ENCODE measurements around the gene ZNF217.
"Not testable (repeated sequence)": the region's sequence is repeated elsewhere in the genome, so short reads cannot be mapped to it uniquely, and the experiment has no call there.

The ZNF217 gene

DNA sequence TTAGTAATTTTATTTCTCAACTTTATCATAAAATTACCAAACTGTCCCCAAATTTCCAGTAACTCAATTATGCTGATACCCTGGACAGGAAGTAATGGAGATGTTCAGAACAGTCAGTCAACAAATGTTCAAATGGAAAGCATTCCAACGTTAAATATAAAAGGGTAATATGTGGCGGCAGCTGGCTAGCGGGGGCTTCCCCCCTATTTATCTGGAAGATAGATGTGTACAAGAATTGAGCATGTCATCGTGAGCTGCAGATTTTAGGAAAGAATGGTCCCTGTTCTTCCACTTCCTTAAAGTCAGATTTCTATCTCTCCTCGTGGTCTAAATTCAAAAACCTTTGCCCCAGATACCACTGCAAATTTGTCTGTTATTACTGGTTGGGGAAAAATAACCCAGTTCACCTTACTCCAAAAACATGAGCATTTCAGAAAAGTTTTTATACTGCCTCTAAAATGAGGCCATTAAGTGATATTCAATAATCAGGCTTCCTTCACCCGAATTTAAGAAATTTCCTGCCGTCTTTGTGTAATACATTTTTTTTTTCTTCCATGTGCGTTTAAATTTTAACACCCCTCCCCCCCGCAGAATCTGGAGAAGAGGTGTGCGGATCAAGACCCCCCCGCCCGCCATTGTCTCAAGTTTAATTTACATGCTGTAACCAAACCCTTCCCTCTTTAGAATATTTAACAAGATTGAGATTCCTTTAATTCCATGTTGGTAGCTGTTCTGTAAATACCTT, 4.1 kb downstream of the ZNF217 start:
- H3K4me3 ChIP-seq (ENCODE audit: severe bottlenecking), result peak overlapping the region; percentile 1

DNA sequence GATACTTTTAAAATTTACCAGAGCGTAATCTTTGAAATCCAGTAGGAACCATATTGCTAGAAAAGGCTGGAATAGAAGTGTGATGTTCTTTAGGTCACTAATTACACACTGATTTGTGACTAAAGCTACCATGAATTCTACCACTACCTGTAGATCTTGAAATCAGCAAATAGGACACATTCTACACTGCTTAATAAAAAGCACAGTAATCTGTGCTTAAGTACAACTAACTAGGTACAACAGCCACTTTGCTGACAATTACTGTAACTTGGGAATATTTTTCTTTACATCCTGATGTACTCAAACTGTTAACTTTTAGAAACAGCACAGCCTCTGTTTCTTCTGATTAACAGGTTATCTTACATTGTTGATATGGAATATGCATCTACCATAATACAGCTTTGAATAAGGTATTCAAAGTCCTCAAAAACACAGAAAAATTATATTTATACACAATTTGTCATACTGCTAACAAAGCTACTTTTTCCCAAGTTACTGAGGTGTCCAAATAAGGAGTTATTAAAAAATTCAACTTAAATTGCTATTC, 6.4 kb downstream of the ZNF217 start:
- DNase-seq (ENCODE audit: low spot score); H3K9me3 ChIP-seq (ENCODE audit: severe bottlenecking); H3K27me3 ChIP-seq (ENCODE audit: insufficient read depth, poor library complexity, severe bottlenecking); ATAC-seq (ENCODE audit: low read depth); H3K4me3 ChIP-seq (ENCODE audit: severe bottlenecking): not testable (repeated sequence)
- peaks cover 18% of the 10 kb centered on the region for H3K36me3 ChIP-seq (ENCODE audit: low read depth)
- peak overlapping the region; percentile 83 for H3K27ac ChIP-seq (ENCODE audit: poor library complexity, severe bottlenecking)
- H3K4me1 ChIP-seq (ENCODE audit: insufficient read depth, poor library complexity, severe bottlenecking), result peaks cover 68% of the 10 kb centered on the region

More for the DNA sequence above, 4.1 kb downstream of the ZNF217 start:
- peaks cover 50% of the 10 kb centered on the region for H3K4me1 ChIP-seq (ENCODE audit: insufficient read depth, poor library complexity, severe bottlenecking)
- H3K27me3 ChIP-seq (ENCODE audit: insufficient read depth, poor library complexity, severe bottlenecking); ATAC-seq (ENCODE audit: low read depth); H3K9me3 ChIP-seq (ENCODE audit: severe bottlenecking); DNase-seq (ENCODE audit: low spot score): not testable (repeated sequence)
- H3K27ac ChIP-seq (ENCODE audit: poor library complexity, severe bottlenecking), result peak overlapping the region; percentile 91
- peaks cover 11% of the 10 kb centered on the region for H3K36me3 ChIP-seq (ENCODE audit: low read depth)

DNA sequence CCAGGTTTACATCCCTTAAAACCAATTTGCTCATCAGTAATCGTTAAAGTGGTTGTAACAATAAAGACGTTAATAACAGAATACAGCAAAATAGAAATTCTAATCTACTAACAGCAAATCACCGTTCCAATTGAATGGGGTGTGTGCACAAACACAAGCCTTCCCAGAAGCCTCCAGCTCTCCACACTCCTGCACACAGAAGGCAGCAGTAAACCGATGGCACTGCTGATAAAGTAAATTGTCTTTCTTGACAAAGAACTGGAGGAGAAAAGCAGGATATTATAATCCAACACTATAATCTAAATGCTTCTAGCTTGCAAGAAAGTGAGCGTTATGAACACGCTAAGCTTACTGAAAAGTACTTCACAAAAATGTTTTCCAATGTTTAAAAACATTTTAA, 7.0 kb downstream of the ZNF217 start:
- Histone ChIP-seq H3K36me3 (ENCODE audit: low read depth) (peaks cover 24% of the 10 kb centered on the region), H3K27me3 (ENCODE audit: insufficient read depth, poor library complexity, severe bottlenecking) (no peaks in the 10 kb centered on the region), H3K4me3 (ENCODE audit: severe bottlenecking) (no peak overlapping the region), H3K4me1 (ENCODE audit: insufficient read depth, poor library complexity, severe bottlenecking) (peaks cover 68% of the 10 kb centered on the region), H3K27ac (ENCODE audit: poor library complexity, severe bottlenecking) (peak overlapping the region; percentile 83), H3K9me3 (ENCODE audit: severe bottlenecking) (no peaks in the 10 kb centered on the region)
- no peak for ATAC-seq (ENCODE audit: low read depth)
- no peak for DNase-seq (ENCODE audit: low spot score)
- TF ChIP-seq, protein P1, sequence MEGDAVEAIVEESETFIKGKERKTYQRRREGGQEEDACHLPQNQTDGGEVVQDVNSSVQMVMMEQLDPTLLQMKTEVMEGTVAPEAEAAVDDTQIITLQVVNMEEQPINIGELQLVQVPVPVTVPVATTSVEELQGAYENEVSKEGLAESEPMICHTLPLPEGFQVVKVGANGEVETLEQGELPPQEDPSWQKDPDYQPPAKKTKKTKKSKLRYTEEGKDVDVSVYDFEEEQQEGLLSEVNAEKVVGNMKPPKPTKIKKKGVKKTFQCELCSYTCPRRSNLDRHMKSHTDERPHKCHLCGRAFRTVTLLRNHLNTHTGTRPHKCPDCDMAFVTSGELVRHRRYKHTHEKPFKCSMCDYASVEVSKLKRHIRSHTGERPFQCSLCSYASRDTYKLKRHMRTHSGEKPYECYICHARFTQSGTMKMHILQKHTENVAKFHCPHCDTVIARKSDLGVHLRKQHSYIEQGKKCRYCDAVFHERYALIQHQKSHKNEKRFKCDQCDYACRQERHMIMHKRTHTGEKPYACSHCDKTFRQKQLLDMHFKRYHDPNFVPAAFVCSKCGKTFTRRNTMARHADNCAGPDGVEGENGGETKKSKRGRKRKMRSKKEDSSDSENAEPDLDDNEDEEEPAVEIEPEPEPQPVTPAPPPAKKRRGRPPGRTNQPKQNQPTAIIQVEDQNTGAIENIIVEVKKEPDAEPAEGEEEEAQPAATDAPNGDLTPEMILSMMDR (IDR thresholded peaks at IDR 0.05; ENCODE audit: poor library complexity, severe bottlenecking), result no peak

DNA sequence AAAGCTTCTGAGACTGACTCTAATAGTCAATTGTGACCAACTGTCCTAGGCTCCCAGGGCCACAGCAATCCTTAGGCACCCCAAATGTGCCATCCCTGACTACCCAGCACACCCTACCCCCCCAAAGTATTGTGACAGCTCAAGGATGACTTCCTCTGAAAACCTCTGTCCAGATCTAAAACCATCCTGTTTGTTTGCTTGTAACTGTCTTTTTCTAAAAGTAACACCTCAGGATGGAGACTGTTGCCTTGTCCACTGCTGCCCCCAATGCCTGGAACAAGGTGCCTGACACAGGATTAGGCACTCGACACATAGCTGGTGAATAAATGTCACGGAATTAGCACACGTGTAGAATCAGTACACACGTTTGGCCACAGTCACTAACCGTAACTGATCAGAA, 7.7 kb downstream of the ZNF217 start:
- H3K9me3 ChIP-seq (ENCODE audit: severe bottlenecking); DNase-seq (ENCODE audit: low spot score); H3K4me3 ChIP-seq (ENCODE audit: severe bottlenecking); H3K27me3 ChIP-seq (ENCODE audit: insufficient read depth, poor library complexity, severe bottlenecking); ATAC-seq (ENCODE audit: low read depth): not testable (repeated sequence)
- peaks cover 71% of the 10 kb centered on the region for H3K4me1 ChIP-seq (ENCODE audit: insufficient read depth, poor library complexity, severe bottlenecking)
- H3K27ac ChIP-seq (ENCODE audit: poor library complexity, severe bottlenecking), result peak overlapping the region; percentile 83
- H3K36me3 ChIP-seq (ENCODE audit: low read depth), result peaks cover 31% of the 10 kb centered on the region

DNA sequence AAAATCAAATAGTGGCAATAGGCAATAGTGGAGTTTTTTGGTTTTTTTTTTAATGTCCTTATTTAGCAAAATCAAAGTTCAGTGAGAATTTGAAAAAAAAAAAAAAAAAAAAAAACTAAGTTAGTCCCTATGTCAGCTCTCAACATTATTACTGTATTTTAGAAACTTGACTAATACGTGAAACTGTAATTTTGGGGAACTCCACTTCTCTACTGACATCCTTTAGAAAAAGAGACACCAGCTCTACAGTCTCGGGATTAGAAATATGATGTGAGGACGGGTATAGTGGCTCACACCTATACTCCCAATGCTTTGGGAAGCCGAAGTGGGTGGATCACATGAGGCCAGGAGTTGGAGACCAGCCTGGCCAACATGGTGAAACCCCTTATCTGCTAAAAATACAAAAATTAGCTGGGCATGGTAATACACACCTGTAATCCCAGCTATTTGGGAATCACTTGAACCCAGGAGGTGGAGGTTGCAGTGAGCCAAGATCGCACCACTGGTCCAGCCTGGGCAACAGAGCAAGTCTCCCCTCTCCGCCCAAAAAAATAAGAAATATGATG, 8.6 kb downstream of the ZNF217 start:
- not testable (repeated sequence) for DNase-seq (ENCODE audit: low spot score); H3K27me3 ChIP-seq (ENCODE audit: insufficient read depth, poor library complexity, severe bottlenecking); H3K9me3 ChIP-seq (ENCODE audit: severe bottlenecking); ATAC-seq (ENCODE audit: low read depth); H3K4me3 ChIP-seq (ENCODE audit: severe bottlenecking)
- peaks cover 39% of the 10 kb centered on the region for H3K36me3 ChIP-seq (ENCODE audit: low read depth)
- H3K27ac ChIP-seq (ENCODE audit: poor library complexity, severe bottlenecking), result peak overlapping the region; percentile 83
- H3K4me1 ChIP-seq (ENCODE audit: insufficient read depth, poor library complexity, severe bottlenecking), result peaks cover 78% of the 10 kb centered on the region

DNA sequence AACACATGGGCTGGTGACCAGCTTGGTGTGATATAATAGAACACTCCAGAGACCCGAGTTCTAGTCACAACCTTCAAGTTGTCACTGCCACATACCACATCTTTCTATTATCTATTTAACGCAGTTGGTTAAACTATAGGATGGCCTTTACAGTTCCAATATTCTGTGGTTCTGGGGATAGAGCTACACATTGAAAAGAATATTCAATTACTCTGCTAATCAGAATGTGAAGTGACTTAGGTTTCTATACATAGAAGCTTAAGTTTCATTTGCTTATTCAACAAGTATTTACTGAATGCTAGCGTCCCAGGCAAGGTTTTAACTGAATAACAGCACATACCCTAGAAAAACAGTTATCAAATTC, 9.1 kb downstream of the ZNF217 start:
- Histone ChIP-seq H3K4me1 (ENCODE audit: insufficient read depth, poor library complexity, severe bottlenecking) (peaks cover 80% of the 10 kb centered on the region), H3K36me3 (ENCODE audit: low read depth) (peaks cover 45% of the 10 kb centered on the region), H3K27ac (ENCODE audit: poor library complexity, severe bottlenecking) (peak overlapping the region; percentile 83)
- not testable (repeated sequence) for DNase-seq (ENCODE audit: low spot score); ATAC-seq (ENCODE audit: low read depth); H3K4me3 ChIP-seq (ENCODE audit: severe bottlenecking); H3K9me3 ChIP-seq (ENCODE audit: severe bottlenecking); H3K27me3 ChIP-seq (ENCODE audit: insufficient read depth, poor library complexity, severe bottlenecking)

DNA sequence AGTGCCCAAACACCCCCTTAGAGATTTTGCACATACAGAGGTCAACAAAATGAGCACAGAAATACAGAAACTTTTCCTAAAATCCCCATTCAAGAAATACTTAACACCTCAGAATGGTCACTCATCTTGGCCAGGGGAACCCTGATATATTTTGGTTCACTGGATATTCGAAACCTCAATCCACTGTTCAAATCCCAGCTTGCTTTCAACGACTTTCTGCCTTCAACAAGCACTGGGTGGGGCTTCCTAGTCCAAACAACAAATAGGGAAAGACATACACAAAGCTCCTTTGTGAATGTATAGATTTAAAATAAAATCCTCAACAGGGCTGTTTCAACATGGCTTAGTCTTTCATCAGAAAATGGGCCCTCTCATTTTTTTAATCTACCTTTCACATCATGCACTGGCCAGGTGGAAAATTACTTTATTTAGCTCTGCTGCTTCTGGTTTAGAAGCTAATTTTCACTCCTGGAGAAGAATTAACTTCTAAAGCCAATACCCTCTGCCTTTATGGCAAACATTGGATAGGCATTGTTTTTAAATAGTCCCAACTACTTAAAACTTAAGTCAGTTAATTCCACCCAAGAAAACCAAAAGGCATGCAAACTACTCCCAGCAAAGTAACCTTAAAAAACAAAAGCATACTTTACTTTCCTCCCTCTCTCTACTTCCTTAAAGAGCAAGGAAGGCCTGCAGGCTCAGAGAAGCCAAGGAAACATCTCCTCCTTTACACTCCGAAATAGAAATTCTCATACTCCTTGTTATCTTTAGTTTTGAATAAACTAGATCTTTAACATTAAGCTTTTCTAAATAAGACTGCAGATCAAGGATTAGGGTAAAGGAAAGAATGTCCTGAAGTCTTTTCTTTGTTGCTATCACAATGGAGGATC, 9.7 kb downstream of the ZNF217 start:
- H3K4me3 ChIP-seq (ENCODE audit: severe bottlenecking); H3K27me3 ChIP-seq (ENCODE audit: insufficient read depth, poor library complexity, severe bottlenecking); H3K9me3 ChIP-seq (ENCODE audit: severe bottlenecking); DNase-seq (ENCODE audit: low spot score): not testable (repeated sequence)
- Histone ChIP-seq H3K4me1 (ENCODE audit: insufficient read depth, poor library complexity, severe bottlenecking) (peaks cover 80% of the 10 kb centered on the region), H3K27ac (ENCODE audit: poor library complexity, severe bottlenecking) (peak overlapping the region; percentile 83), H3K36me3 (ENCODE audit: low read depth) (peaks cover 49% of the 10 kb centered on the region)
- peak; percentile 13; the same call in 1 of the 3 replicates for ATAC-seq (ENCODE audit: low read depth)

Data from RWPE2 (cell line).